Measurements from ENCODE around the gene SLC27A5. TPM values are rescaled to one million over a fixed set of nuclear protein-coding genes. Genes with fewer than 3 reads are reported as not detected.

The SLC27A5 gene
- total RNA-seq, 4 donors from 2014 or later, result 3.8 to 10.8 (median 4.6) TPM

DNA sequence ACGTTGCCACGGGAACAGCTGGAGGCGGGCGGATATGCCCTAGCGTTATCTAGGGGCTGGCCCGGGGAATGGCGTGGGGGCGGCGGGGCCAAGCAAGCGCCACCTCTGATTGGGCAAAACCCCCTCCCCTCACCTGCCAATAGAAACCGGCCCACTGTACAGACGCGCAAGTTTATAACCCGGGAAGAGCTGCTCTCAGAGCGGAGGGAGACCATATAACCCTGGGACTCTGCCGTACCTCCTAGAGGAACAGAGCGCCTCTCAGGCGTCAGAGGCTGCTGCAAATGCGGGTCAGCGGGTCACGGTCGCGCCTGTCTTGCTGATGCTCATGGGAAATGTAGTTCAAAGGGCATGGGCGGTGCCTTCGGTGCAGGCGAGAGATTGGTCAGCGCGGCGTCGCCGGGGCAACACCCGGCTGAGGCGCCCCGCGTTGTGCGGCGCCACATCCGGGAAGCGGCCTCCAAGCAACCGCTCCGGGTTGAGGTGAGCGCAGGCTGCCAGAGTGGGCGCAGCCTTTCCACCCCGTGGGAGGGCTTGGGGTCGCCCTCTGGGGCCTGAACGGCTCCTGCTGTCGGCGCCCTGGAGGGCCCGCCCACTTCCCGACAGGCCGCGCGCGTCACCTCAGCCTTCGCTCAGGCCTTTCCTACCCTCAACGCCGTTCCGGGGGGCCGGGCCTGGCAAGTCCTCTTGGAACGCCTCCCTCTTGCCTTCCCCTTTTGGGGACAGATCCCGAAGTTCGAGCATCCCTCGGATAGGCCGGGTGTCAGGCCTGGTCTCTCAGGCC is 35.9 kb downstream of the SLC27A5 start, which contains the start of gene ZNF446:
TSS of gene ZNF446 (plus strand) at position 639 of the 784 bp plus-strand sequence. CDS start 867 bp downstream, outside the sequence.
- H3K4me1 ChIP-seq, result peaks cover 18 to 29% (median 23%) of the 10 kb centered on the region in 4 donors
- peaks cover 20 to 63% (median 45%) of the 10 kb centered on the region in 4 donors for H3K36me3 ChIP-seq
- H3K27me3 ChIP-seq, result no peaks in the 10 kb centered on the region
- TF ChIP-seq POLR2A (IDR thresholded peaks at IDR 0.05; ENCODE audit: low read depth), result peak; percentile 3
- TF ChIP-seq EP300 (IDR thresholded peaks at IDR 0.05), result peak; percentile 34
- TF ChIP-seq, protein P1, sequence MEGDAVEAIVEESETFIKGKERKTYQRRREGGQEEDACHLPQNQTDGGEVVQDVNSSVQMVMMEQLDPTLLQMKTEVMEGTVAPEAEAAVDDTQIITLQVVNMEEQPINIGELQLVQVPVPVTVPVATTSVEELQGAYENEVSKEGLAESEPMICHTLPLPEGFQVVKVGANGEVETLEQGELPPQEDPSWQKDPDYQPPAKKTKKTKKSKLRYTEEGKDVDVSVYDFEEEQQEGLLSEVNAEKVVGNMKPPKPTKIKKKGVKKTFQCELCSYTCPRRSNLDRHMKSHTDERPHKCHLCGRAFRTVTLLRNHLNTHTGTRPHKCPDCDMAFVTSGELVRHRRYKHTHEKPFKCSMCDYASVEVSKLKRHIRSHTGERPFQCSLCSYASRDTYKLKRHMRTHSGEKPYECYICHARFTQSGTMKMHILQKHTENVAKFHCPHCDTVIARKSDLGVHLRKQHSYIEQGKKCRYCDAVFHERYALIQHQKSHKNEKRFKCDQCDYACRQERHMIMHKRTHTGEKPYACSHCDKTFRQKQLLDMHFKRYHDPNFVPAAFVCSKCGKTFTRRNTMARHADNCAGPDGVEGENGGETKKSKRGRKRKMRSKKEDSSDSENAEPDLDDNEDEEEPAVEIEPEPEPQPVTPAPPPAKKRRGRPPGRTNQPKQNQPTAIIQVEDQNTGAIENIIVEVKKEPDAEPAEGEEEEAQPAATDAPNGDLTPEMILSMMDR (IDR thresholded peaks at IDR 0.05), result peak in 1 of 3 experiments; percentile 11
- TF ChIP-seq POLR2AphosphoS5 (IDR thresholded peaks at IDR 0.05), result peak; percentile 83 to 91
- H3K4me3 ChIP-seq, result peak within 1 kb of the TSS; percentile 68 to 74 (median 72)
- 0% methylated on average over 37 of the region's 64 CpGs for WGBS
- peak within 1 kb of the TSS; percentile 84 to 96 (median 90) for H3K27ac ChIP-seq (replicated peaks in 1 of 4)
- peak; percentile 100 for DNase-seq (ENCODE audit: extremely low spot score)
- intact Hi-C loops (cut with DNase I), result no loop called here
- H3K9me3 ChIP-seq, result no peaks in the 10 kb centered on the region

DNA sequence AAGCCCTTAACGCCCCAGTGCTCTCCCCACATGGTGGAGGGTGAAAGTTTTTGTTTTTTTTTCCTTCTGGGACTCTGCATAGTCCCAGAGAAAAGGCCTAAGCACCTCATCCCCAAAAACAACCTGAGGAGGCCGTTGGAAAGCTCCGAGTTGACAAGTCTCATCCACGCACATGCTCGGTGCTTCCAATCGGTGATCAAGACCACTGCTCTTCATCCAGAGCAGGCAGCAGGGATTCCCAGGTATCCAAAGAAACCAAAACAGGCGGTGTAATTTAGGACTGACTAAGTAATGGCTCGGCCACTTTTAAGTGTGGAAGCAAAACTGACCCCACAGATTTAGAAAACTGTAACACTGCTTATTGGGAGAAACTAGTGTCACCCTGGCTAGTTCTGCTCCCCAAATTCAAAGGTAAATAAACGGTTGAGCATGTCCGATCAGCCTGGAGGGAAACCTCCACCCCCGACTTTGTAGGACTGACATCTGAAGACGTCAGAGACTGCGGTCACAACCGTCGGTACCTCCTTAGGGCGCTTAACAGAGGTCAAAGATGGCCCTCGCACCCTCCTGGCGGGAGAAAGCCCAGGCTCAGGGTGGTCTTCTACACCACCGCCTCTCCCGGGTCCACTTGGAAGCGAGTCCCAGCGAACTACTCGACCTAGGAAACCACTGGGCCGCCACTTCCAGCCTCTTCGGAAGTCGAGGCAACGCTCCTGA is 36.6 kb downstream of the SLC27A5 start:
- Histone ChIP-seq H3K27me3 (no peaks in the 10 kb centered on the region), H3K4me1 (peaks cover 18 to 29% (median 23%) of the 10 kb centered on the region in 4 donors), H3K4me3 (peak overlapping the region; percentile 68 to 74 (median 72)), H3K9me3 (no peaks in the 10 kb centered on the region), H3K27ac (replicated peaks in 1 of 4) (peak overlapping the region; percentile 84 to 96 (median 90)), H3K36me3 (peaks cover 14 to 63% (median 45%) of the 10 kb centered on the region in 4 donors)
- DNase-seq (ENCODE audit: extremely low spot score), result no peak
- intact Hi-C loops (cut with DNase I), result no loop called here
- WGBS, result 32% methylated on average over 18 of the region's 27 CpGs
- TF ChIP-seq, protein P1 (IDR thresholded peaks at IDR 0.05), result no peak
- no peak for TF ChIP-seq POLR2A (IDR thresholded peaks at IDR 0.05; ENCODE audit: low read depth)
- TF ChIP-seq POLR2AphosphoS5 (IDR thresholded peaks at IDR 0.05), result no peak
- TF ChIP-seq EP300 (IDR thresholded peaks at IDR 0.05), result no peak

DNA sequence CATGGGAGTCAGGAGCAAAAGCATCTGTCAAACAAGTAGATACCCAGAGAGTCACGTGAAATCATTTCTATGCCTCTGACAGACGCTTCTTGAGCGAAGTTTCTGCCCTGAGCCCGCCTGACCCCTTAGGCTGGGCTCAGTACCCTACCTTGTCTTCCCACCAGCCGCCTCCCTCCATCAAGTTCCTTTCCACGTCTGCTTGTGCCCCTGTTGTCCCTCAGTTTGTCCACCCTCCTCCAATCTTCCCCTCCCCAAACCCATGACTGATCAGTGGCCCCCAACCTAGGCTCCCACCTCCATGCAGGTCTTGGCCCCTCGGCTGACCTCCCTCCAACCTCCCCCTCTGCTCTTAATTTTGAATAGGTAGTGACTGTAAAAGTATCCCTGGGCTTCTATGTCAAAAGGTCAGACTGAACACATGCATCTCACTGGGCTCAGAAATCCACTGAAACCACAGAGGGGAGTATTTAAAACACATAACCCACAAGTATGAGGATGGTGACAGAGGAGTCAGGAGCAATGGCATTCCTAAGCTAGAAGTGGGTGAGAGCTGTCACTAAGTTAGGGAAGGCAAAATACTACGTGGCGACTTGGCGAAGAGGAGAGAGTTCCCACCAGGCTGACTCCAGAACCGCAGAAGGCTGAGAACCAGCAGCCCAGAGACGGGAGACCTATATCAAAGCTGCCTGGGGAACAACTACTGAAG is 37.3 kb downstream of the SLC27A5 start:
- H3K9me3 ChIP-seq, result no peaks in the 10 kb centered on the region
- peaks cover 18 to 31% (median 23%) of the 10 kb centered on the region in 4 donors for H3K4me1 ChIP-seq
- no peaks in the 10 kb centered on the region for H3K27me3 ChIP-seq
- intact Hi-C loops (cut with DNase I), result no loop called here
- peak overlapping the region; percentile 84 to 96 (median 90) for H3K27ac ChIP-seq (replicated peaks in 1 of 4)
- WGBS, result 85% methylated on average over 12 of the region's 12 CpGs
- TF ChIP-seq POLR2A (IDR thresholded peaks at IDR 0.05; ENCODE audit: low read depth) (no peak), EP300 (IDR thresholded peaks at IDR 0.05) (no peak), POLR2AphosphoS5 (IDR thresholded peaks at IDR 0.05) (no peak)
- TF ChIP-seq, protein P1 (IDR thresholded peaks at IDR 0.05), result no peak
- H3K4me3 ChIP-seq, result no peak overlapping the region
- peaks cover 14 to 63% (median 45%) of the 10 kb centered on the region in 4 donors for H3K36me3 ChIP-seq
- DNase-seq (ENCODE audit: extremely low spot score), result no peak

DNA sequence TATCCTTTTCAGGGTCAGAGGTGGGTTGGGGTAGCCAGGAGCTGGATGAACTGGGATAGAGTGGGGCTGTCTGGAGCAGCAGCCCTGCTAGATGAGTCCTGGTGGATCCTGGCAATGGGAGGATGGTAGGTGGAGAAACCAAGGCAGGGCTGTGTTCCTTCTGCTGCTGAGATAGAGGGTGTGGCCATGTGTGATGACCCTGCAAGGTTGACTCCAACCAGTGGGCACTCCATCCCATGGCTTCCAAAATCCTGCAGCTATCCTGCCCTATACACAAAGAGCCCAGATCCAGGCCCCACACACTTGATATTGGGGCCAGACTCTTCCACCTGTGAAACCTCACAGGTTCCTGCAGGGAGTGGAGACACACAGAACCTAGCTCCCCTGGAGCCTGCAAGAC is 38.0 kb downstream of the SLC27A5 start:
- no peak for TF ChIP-seq POLR2AphosphoS5 (IDR thresholded peaks at IDR 0.05)
- no peak for TF ChIP-seq EP300 (IDR thresholded peaks at IDR 0.05)
- TF ChIP-seq, protein P1 (IDR thresholded peaks at IDR 0.05), result no peak
- no peak for TF ChIP-seq POLR2A (IDR thresholded peaks at IDR 0.05; ENCODE audit: low read depth)
- Histone ChIP-seq H3K4me1 (peaks cover 18 to 38% (median 24%) of the 10 kb centered on the region in 4 donors), H3K27me3 (no peaks in the 10 kb centered on the region), H3K4me3 (no peak overlapping the region), H3K9me3 (no peaks in the 10 kb centered on the region), H3K27ac (replicated peaks in 1 of 4) (no peak overlapping the region), H3K36me3 (peaks cover 14 to 62% (median 46%) of the 10 kb centered on the region in 4 donors)
- DNase-seq (ENCODE audit: extremely low spot score), result no peak
- intact Hi-C loops (cut with DNase I), result no loop called here

All from esophagus muscularis mucosa (tissue), 4 donors.